ENCODE measurements around the gene TMEM132D. TPM values are rescaled to one million over a fixed set of nuclear protein-coding genes. Genes with fewer than 3 reads are reported as not detected.

Gene TMEM132D
- total and polyA plus RNA-seq, 2 of the 4 experiments (the other 2 are of a cell fraction), result not detected

- Histone ChIP-seq H3K4me3 (ENCODE audit: insufficient read depth, low read depth, low read length) (no peak overlapping the region), H3K9me1 (ENCODE audit: insufficient read depth, low read length) (no peaks in the 10 kb centered on the region), H3K9ac (ENCODE audit: low read depth, low read length) (no peak overlapping the region), H3K9me3 (ENCODE audit: control insufficient read depth, insufficient read depth, low read length) (peaks cover 30% of the 10 kb centered on the region), H2BK5ac (ENCODE audit: low read depth, low read length, poor library complexity, severe bottlenecking) (no peak overlapping the region), H3K4me2 (ENCODE audit: low read depth, low read length) (no peak overlapping the region), H3K23ac (ENCODE audit: low read depth, low read length) (no peak overlapping the region), H3K56ac (ENCODE audit: extremely low read depth, insufficient read depth, low read length) (no peak overlapping the region), H2AK5ac (ENCODE audit: low read depth, low read length) (no peak overlapping the region), H4K5ac (ENCODE audit: low read depth, low read length) (no peak overlapping the region), H3K79me1 (ENCODE audit: low read depth in 1 of 2, low read length in 2 of 2) (no peaks in the 10 kb centered on the region), H2BK120ac (ENCODE audit: low read depth, low read length) (no peak overlapping the region), H3K36me3 (ENCODE audit: control insufficient read depth, insufficient read depth, low read length) (no peaks in the 10 kb centered on the region), H2BK15ac (ENCODE audit: low read depth, low read length) (no peak overlapping the region), H4K20me1 (ENCODE audit: insufficient read depth, low read length) (no peaks in the 10 kb centered on the region), H3K14ac (replicated peaks; ENCODE audit: low read depth, low read length) (no peak overlapping the region), H4K8ac (ENCODE audit: low read depth in 2 of 2, low read length in 2 of 2) (no peak overlapping the region), H4K91ac (ENCODE audit: insufficient read depth, low read depth, low read length) (no peak overlapping the region), H2AK9ac (replicated peaks; ENCODE audit: low read depth, low read length, poor library complexity) (no peak overlapping the region), H3K27me3 (ENCODE audit: control insufficient read depth, insufficient read depth, low read length) (no peaks in the 10 kb centered on the region), H3K4ac (ENCODE audit: low read depth, low read length) (no peak overlapping the region), H3K27ac (ENCODE audit: insufficient read depth, low read length) (no peak overlapping the region), H3K4me1 (ENCODE audit: control insufficient read depth, insufficient read depth, low read length) (no peaks in the 10 kb centered on the region), H3K18ac (ENCODE audit: low read depth, low read length) (no peak overlapping the region), H2AFZ (replicated peaks; ENCODE audit: low read length, poor library complexity) (no peak overlapping the region), H2BK20ac (ENCODE audit: low read depth, low read length) (no peak overlapping the region)
- WGBS, 2 experiments (ENCODE audit: extremely low coverage in 2 of 2, insufficient read length in 1 of 2), result 39% methylated on average over 4 of the region's 15 CpGs; no CpG with 5 or more reads in 1 of the 2 experiments
- dilution Hi-C loops (cut with HindIII; ENCODE audit: low sequenced_read_pairs, unreplicated experiment), result no loop called here
- in situ Hi-C loops (cut with MboI; ENCODE audit: low sequenced_read_pairs), result no loop called here
- ATAC-seq (ENCODE audit: low read depth) (no peak), DNase-seq (no peak)
- intact Hi-C loops (cut with micrococcal nuclease), result no loop called here
- ChIA-PET POLR2A (ENCODE audit: unreplicated experiment) (no interaction called here), CTCF (no interaction called here)
- BruUV-seq (replicated peaks), result no TSS peak
- no peak for TF ChIP-seq CEBPB (IDR thresholded peaks at IDR 0.05; ENCODE audit: low read depth, low read length)
- TF ChIP-seq SMC3 (IDR thresholded peaks at IDR 0.05; ENCODE audit: low read depth, low read length), result no peak
- no peak for TF ChIP-seq MAZ (IDR thresholded peaks at IDR 0.05; ENCODE audit: borderline replicate concordance, low read depth, low read length)
- no peak for TF ChIP-seq MAFK (IDR thresholded peaks at IDR 0.05; ENCODE audit: low read depth, low read length)
- TF ChIP-seq BHLHE40 (IDR thresholded peaks at IDR 0.05; ENCODE audit: low read depth, low read length), result no peak
- TF ChIP-seq POLR2A (IDR thresholded peaks at IDR 0.05; ENCODE audit: low read depth, low read length), result no peak
- TF ChIP-seq RCOR1 (IDR thresholded peaks at IDR 0.05; ENCODE audit: insufficient replicate concordance, low read length), result no peak
- TF ChIP-seq RFX5 (IDR thresholded peaks at IDR 0.05; ENCODE audit: low read depth, low read length), result no peak
- no peak for TF ChIP-seq MXI1 (IDR thresholded peaks at IDR 0.05; ENCODE audit: borderline replicate concordance, low read depth, low read length)
- no peak for TF ChIP-seq CTCF (conservative IDR thresholded peaks at IDR 0.05; ENCODE audit: low read depth, low read length)
- no peak for TF ChIP-seq FOS (IDR thresholded peaks at IDR 0.05; ENCODE audit: low read depth, low read length)
- TF ChIP-seq CHD1 (IDR thresholded peaks at IDR 0.05; ENCODE audit: low read depth, low read length), result no peak
- no peak for TF ChIP-seq USF2 (IDR thresholded peaks at IDR 0.05; ENCODE audit: low read depth, low read length)
Measured at GRCh38 chr12:129034558-129035289, 869.1 kb downstream of the TMEM132D start.
